ENCODE results near the gene GPR39. TPM values are rescaled to one million over a fixed set of nuclear protein-coding genes. Genes with fewer than 3 reads are reported as not detected.

Gene GPR39
- polyA plus RNA-seq, 1 donor from 2014 or later: 1.1 TPM

GRCh38 chr2:132400169-132400900 lies 16.3 kb upstream of the GPR39 start:
- no peaks in the 10 kb centered on the region for H3K36me3 ChIP-seq (ENCODE audit: insufficient read depth, low read length)
- H3K4me2 ChIP-seq (ENCODE audit: low read length): no peak overlapping the region
- no peak overlapping the region for H3K27ac ChIP-seq (ENCODE audit: low read length)
- no peak overlapping the region for H3K9ac ChIP-seq (ENCODE audit: low read length)
- no peak for TF ChIP-seq EZH2 (IDR thresholded peaks at IDR 0.05; ENCODE audit: borderline replicate concordance, insufficient read depth, low read length, poor library complexity, severe bottlenecking)
- TF ChIP-seq EP300 (conservative IDR thresholded peaks at IDR 0.05; ENCODE audit: poor library complexity, severe bottlenecking): no peak
- no peak for TF ChIP-seq REST (IDR thresholded peaks at IDR 0.05; ENCODE audit: borderline replicate concordance)
- TF ChIP-seq SMC3 (conservative IDR thresholded peaks at IDR 0.05; ENCODE audit: poor library complexity): no peak
- no peak for TF ChIP-seq POLR2AphosphoS5 (IDR thresholded peaks at IDR 0.05)
- no peak for TF ChIP-seq CTCF (IDR thresholded peaks at IDR 0.05; ENCODE audit: poor library complexity, severe bottlenecking)
- no peak for TF ChIP-seq MXI1 (conservative IDR thresholded peaks at IDR 0.05; ENCODE audit: poor library complexity, severe bottlenecking)
- TF ChIP-seq TAF1 (IDR thresholded peaks at IDR 0.05; ENCODE audit: low read depth): no peak
- no peak for TF ChIP-seq RAD21 (conservative IDR thresholded peaks at IDR 0.05)
- H2AFZ ChIP-seq (ENCODE audit: low read depth, low read length): no peak overlapping the region
- H3K27me3 ChIP-seq (ENCODE audit: insufficient read depth, low read depth, low read length): no peaks in the 10 kb centered on the region
- H3F3A ChIP-seq (ENCODE audit: insufficient read depth, low read length, poor library complexity, severe bottlenecking): no peaks in the 10 kb centered on the region
- no peak overlapping the region for H3K4me3 ChIP-seq (ENCODE audit: low read length)
- no peaks in the 10 kb centered on the region for H3K9me3 ChIP-seq (ENCODE audit: low read length)
- H3K79me2 ChIP-seq (replicated peaks; ENCODE audit: insufficient read depth, low read length): no peaks in the 10 kb centered on the region
- H3K9me2 ChIP-seq (ENCODE audit: insufficient read depth, low read length): no peaks in the 10 kb centered on the region
- H4K20me1 ChIP-seq (ENCODE audit: insufficient read depth): no peaks in the 10 kb centered on the region

- no peak overlapping the region for H3K4me2 ChIP-seq (ENCODE audit: low read length)
- H3K36me3 ChIP-seq (ENCODE audit: insufficient read depth, low read length): no peaks in the 10 kb centered on the region
- H3K9me2 ChIP-seq (ENCODE audit: insufficient read depth, low read length): no peaks in the 10 kb centered on the region
- H3F3A ChIP-seq (ENCODE audit: insufficient read depth, low read length, poor library complexity, severe bottlenecking): no peaks in the 10 kb centered on the region
- no peaks in the 10 kb centered on the region for H3K79me2 ChIP-seq (replicated peaks; ENCODE audit: insufficient read depth, low read length)
- H2AFZ ChIP-seq (ENCODE audit: low read depth, low read length): no peak overlapping the region
- no peaks in the 10 kb centered on the region for H3K27me3 ChIP-seq (ENCODE audit: insufficient read depth, low read depth, low read length)
- H3K9me3 ChIP-seq (ENCODE audit: low read length): no peaks in the 10 kb centered on the region
- no peak for TF ChIP-seq TAF1 (IDR thresholded peaks at IDR 0.05; ENCODE audit: low read depth)
- TF ChIP-seq MXI1 (conservative IDR thresholded peaks at IDR 0.05; ENCODE audit: poor library complexity, severe bottlenecking): no peak
- H3K27ac ChIP-seq (ENCODE audit: low read length): no peak overlapping the region
- H3K4me3 ChIP-seq (ENCODE audit: low read length): no peak overlapping the region
- H4K20me1 ChIP-seq (ENCODE audit: insufficient read depth): no peaks in the 10 kb centered on the region
- H3K9ac ChIP-seq (ENCODE audit: low read length): no peak overlapping the region
Measured at GRCh38 chr2:132400901-132401240, 15.7 kb upstream of the GPR39 start.
